Ishikawa (cell line): ENCODE data around the gene SPACA6.

Experiments
- CREB1 ChIP-seq: IDR thresholded peaks from 2 replicates; pipeline ENCODE4 v1.6.1; 2012; ENCODE audit warnings: low read depth
- EP300 ChIP-seq: IDR thresholded peaks from 2 replicates; pipeline ENCODE4 v1.6.1; 2012; ENCODE audit warnings: borderline replicate concordance
- TAF1 ChIP-seq: IDR thresholded peaks from 2 replicates; pipeline ENCODE4 v1.6.1; 2012; ENCODE audit warnings: low read depth, mild to moderate bottlenecking

- TF ChIP-seq EP300 (no peak), TAF1 (no peak), CREB1 (no peak)
These were observed 49.7 kb downstream of the SPACA6 start for GRCh38 chr19:51742789-51743188.
